HUDEP-2 (cell line): ENCODE data around the gene SPATA31C1.
"Not testable (repeated sequence)": the region's sequence is repeated elsewhere in the genome, so short reads cannot be mapped to it uniquely, and the experiment has no call there.

Experiments
- DNase-seq, 76 experiments: peaks; one replicate each; lab custom pipeline; 2025; ENCODE audit not compliant: unreplicated experiment in 76 of 76; lab: John Stamatoyannopoulos, UW

SPATA31C1 gene

GRCh38 chr9:87917662-87918061 lies at the start of gene SPATA31C1:
Gene SPATA31C1 (plus strand): TSS chr9:87917962.
- not testable (repeated sequence) for DNase-seq

- no peak for DNase-seq
These were observed 49.6 kb upstream of the SPATA31C1 start for GRCh38 chr9:87868175-87868574.

GRCh38 chr9:87868635-87869034 lies 49.1 kb upstream of the SPATA31C1 start:
- no peak for DNase-seq

- no peak for DNase-seq
These were observed 48.7 kb upstream of the SPATA31C1 start for GRCh38 chr9:87869082-87869481.

- no peak for DNase-seq
These were observed 46.2 kb upstream of the SPATA31C1 start for GRCh38 chr9:87871425-87872078.

GRCh38 chr9:87872079-87872624 lies 45.6 kb upstream of the SPATA31C1 start:
- DNase-seq, result no peak

- no peak for DNase-seq
These were observed 44.0 kb upstream of the SPATA31C1 start for GRCh38 chr9:87873607-87874303.

- DNase-seq, result no peak
These were observed 43.5 kb upstream of the SPATA31C1 start for GRCh38 chr9:87874304-87874623.

- no peak for DNase-seq
These were observed 42.7 kb upstream of the SPATA31C1 start for GRCh38 chr9:87875060-87875459.

GRCh38 chr9:87875831-87876545 lies 41.8 kb upstream of the SPATA31C1 start:
- DNase-seq, result no peak

- DNase-seq, result no peak
These were observed 41.1 kb upstream of the SPATA31C1 start for GRCh38 chr9:87876708-87877107.

- peak in 22 of 76 experiments; percentile 3 to 55 (median 18) for DNase-seq
These were observed 38.7 kb upstream of the SPATA31C1 start for GRCh38 chr9:87878989-87879511.

GRCh38 chr9:87880116-87880515 lies 37.6 kb upstream of the SPATA31C1 start:
- DNase-seq, result no peak

- DNase-seq, result no peak
These were observed 37.1 kb upstream of the SPATA31C1 start for GRCh38 chr9:87880683-87881082.

GRCh38 chr9:87882627-87883026 lies 35.1 kb upstream of the SPATA31C1 start, which contains the start of gene SPATA31E1:
Gene SPATA31E1 (plus strand): TSS chr9:87882877. CDS start chr9:87882892, 15 bp downstream.
- no peak for DNase-seq

- no peak for DNase-seq
These were observed 34.5 kb upstream of the SPATA31C1 start for GRCh38 chr9:87883274-87883673.

- DNase-seq, result no peak
These were observed 33.8 kb upstream of the SPATA31C1 start for GRCh38 chr9:87883990-87884389.

- DNase-seq, result no peak
These were observed 32.9 kb upstream of the SPATA31C1 start for GRCh38 chr9:87884578-87885459.

GRCh38 chr9:87885484-87886189 lies 32.1 kb upstream of the SPATA31C1 start:
- DNase-seq, result no peak
